NCI-H187 (cell line): ENCODE measurements around the gene PCYT2.
"Not testable (repeated sequence)": the region's sequence is repeated elsewhere in the genome, so short reads cannot be mapped to it uniquely, and the experiment has no call there.

Experiments used
- DNase-seq, 2 experiments: peaks; one replicate each; lab custom pipeline; 2025; lab: John Stamatoyannopoulos, UW

Gene PCYT2

GRCh38 chr17:81927152-81927652 is 16.0 kb upstream of the PCYT2 start:
- no peak for DNase-seq

GRCh38 chr17:81926451-81927151 is 15.4 kb upstream of the PCYT2 start:
- DNase-seq = no peak

- no peak for DNase-seq
These were observed 14.8 kb upstream of the PCYT2 start for GRCh38 chr17:81925860-81926450.

GRCh38 chr17:81924557-81925532 is 13.6 kb upstream of the PCYT2 start:
- DNase-seq = no peak

- no peak for DNase-seq
These were observed 12.4 kb upstream of the PCYT2 start for GRCh38 chr17:81923302-81924260.

GRCh38 chr17:81922566-81923301 is 11.5 kb upstream of the PCYT2 start:
- DNase-seq = no peak

- no peak for DNase-seq
These were observed 10.9 kb upstream of the PCYT2 start for GRCh38 chr17:81921996-81922565.

GRCh38 chr17:81921537-81921862 is 10.3 kb upstream of the PCYT2 start:
- no peak for DNase-seq

- DNase-seq = no peak
These were observed 9.7 kb upstream of the PCYT2 start for GRCh38 chr17:81920612-81921536.

GRCh38 chr17:81918832-81919545 is 7.8 kb upstream of the PCYT2 start:
- DNase-seq = no peak

- DNase-seq = not testable (repeated sequence)
These were observed 7.1 kb upstream of the PCYT2 start for GRCh38 chr17:81918333-81918669.

- peak; percentile 52 to 77 for DNase-seq
These were observed 6.5 kb upstream of the PCYT2 start, which contains the start of gene SIRT7 for GRCh38 chr17:81917565-81918332. SIRT7 (minus strand) TSS chr17:81918176; CDS start chr17:81918131, 45 bp downstream.

GRCh38 chr17:81916234-81917001 is 5.2 kb upstream of the PCYT2 start:
- no peak for DNase-seq

GRCh38 chr17:81915331-81915730 is 4.1 kb upstream of the PCYT2 start:
- DNase-seq = no peak

- DNase-seq = no peak
These were observed 3.1 kb upstream of the PCYT2 start for GRCh38 chr17:81914103-81914850.

GRCh38 chr17:81913394-81914102 is 2.3 kb upstream of the PCYT2 start:
- DNase-seq = no peak
